ENCODE measurements around the gene BECN2. TPM values are rescaled to one million over a fixed set of nuclear protein-coding genes. Genes with fewer than 3 reads are reported as not detected.

The BECN2 gene
- total RNA-seq, 2 donors from 2014 or later: not detected

GRCh38 chr1:241924080-241924808, 33.3 kb upstream of the BECN2 start:
- ATAC-seq: no peak
- DNase-seq: no peak
- Histone ChIP-seq H3K36me3 (replicated peaks in 1 of 2; ENCODE audit: insufficient read depth in 1 of 2, low read depth in 2 of 2) (no peaks in the 10 kb centered on the region), H3K27me3 (no peaks in the 10 kb centered on the region), H3K4me3 (no peak overlapping the region), H3K27ac (no peak overlapping the region), H3K4me1 (no peaks in the 10 kb centered on the region), H3K9me3 (no peaks in the 10 kb centered on the region)
- intact Hi-C loops (cut with DNase I): no loop called here
- TF ChIP-seq CTCF (IDR thresholded peaks at IDR 0.05) (no peak), POLR2A (IDR thresholded peaks at IDR 0.05) (no peak)
- 60 to 66% methylated on average over 9 to 10 of the region's 10 CpGs for WGBS, 2 donors

GRCh38 chr1:241926141-241926540, 31.4 kb upstream of the BECN2 start:
- H3K4me3 ChIP-seq: no peak overlapping the region
- no peak for TF ChIP-seq CTCF (IDR thresholded peaks at IDR 0.05)
- TF ChIP-seq POLR2A (IDR thresholded peaks at IDR 0.05): no peak
- no peaks in the 10 kb centered on the region for H3K9me3 ChIP-seq
- H3K36me3 ChIP-seq (replicated peaks in 1 of 2; ENCODE audit: insufficient read depth in 1 of 2, low read depth in 2 of 2): no peaks in the 10 kb centered on the region
- DNase-seq: no peak
- H3K27ac ChIP-seq: no peak overlapping the region
- intact Hi-C loops (cut with DNase I): no loop called here
- no peak for ATAC-seq
- H3K27me3 ChIP-seq: no peaks in the 10 kb centered on the region
- WGBS, 2 donors: 75 to 92% methylated on average over 5 of the region's 5 CpGs
- no peaks in the 10 kb centered on the region for H3K4me1 ChIP-seq

- no peaks in the 10 kb centered on the region for H3K4me1 ChIP-seq
- H3K9me3 ChIP-seq: no peaks in the 10 kb centered on the region
- H3K27me3 ChIP-seq: no peaks in the 10 kb centered on the region
- intact Hi-C loops (cut with DNase I): no loop called here
- no peaks in the 10 kb centered on the region for H3K36me3 ChIP-seq (replicated peaks in 1 of 2; ENCODE audit: insufficient read depth in 1 of 2, low read depth in 2 of 2)
- 27 to 39% methylated on average over 4 of the region's 4 CpGs for WGBS, 2 donors
- DNase-seq: no peak
- TF ChIP-seq CTCF (IDR thresholded peaks at IDR 0.05): no peak
- TF ChIP-seq POLR2A (IDR thresholded peaks at IDR 0.05): no peak
- no peak overlapping the region for H3K27ac ChIP-seq
- ATAC-seq: no peak
- H3K4me3 ChIP-seq: no peak overlapping the region
Observed at GRCh38 chr1:241927321-241927720, 30.2 kb upstream of the BECN2 start.

DNA sequence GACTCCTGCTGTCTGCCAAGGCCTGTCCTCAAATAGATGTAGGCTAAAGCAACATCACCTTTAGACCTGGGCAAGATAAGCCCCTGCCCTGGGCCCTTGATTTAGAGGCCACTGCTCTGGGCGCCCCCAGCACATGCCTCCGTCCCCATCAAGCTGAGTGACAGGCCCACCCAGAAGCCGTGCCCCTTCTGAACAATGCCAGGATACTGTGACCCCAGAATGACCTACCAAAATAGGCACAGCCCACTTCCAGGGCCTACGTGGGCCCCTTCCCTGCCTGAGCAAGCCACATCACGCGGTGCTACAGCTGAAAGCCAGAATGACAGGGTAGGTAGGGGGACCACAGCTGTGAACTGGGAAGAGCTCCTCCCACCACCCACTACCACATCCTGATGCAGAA, 24.7 kb upstream of the BECN2 start:
- intact Hi-C loops (cut with DNase I): no loop called here
- 81 to 84% methylated on average over 5 to 6 of the region's 6 CpGs for WGBS, 2 donors
- H3K36me3 ChIP-seq (replicated peaks in 1 of 2; ENCODE audit: insufficient read depth in 1 of 2, low read depth in 2 of 2): no peaks in the 10 kb centered on the region
- H3K4me1 ChIP-seq: no peaks in the 10 kb centered on the region
- no peak overlapping the region for H3K4me3 ChIP-seq
- H3K9me3 ChIP-seq: no peaks in the 10 kb centered on the region
- no peaks in the 10 kb centered on the region for H3K27me3 ChIP-seq
- TF ChIP-seq POLR2A (IDR thresholded peaks at IDR 0.05) (no peak), CTCF (IDR thresholded peaks at IDR 0.05) (no peak)
- ATAC-seq (no peak), DNase-seq (no peak)
- H3K27ac ChIP-seq: no peak overlapping the region

All from body of pancreas (tissue), 4 donors.